NCI-H2227 (cell line): ENCODE data around the gene PLXNA3.

Experiments used
- DNase-seq: peaks from one replicate; lab custom pipeline; 2025; ENCODE audit not compliant: unreplicated experiment; lab: John Stamatoyannopoulos, UW

Gene PLXNA3

DNA sequence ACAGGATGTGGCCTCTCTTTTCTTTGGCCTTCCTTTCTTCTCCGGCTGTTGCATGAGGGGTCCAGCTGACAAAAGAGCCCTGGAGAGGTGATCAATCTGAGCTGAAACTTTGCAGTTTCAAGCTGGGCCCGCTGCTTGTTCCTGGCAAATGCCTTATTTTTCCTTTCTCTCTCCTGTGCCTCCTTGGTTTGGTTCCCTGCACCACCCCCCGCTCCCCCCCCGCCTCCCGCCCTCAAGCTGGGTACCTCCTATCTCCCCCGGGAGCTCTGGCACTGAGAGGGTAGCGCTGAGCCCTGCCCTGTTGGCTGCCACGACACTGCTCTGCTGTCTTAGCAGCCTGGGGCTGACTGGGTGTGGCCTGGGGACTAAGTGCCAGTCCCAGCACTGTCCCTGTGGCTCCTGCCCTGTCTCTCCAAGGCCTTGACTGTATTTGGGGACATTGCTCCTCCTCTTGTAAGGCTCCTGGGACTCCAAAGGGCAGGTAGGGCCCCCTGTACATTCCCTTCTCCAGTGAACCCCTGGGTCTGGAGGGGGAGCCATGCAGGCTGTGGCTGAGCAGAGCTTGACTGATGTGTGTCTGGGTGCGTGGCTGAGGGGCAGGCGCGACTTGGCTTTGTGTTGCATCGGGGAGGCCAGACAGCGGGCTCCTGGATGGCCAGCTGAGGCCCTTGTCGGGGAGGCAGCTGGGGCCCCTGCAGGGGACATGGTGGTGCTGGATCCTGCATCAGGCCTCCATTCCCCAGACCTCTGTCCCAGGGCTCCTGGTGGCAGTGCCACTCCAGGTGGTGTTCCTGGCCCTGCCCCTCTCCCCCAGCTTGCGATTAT lies 1.1 kb downstream of the PLXNA3 start:
- peak; percentile 25 for DNase-seq

DNA sequence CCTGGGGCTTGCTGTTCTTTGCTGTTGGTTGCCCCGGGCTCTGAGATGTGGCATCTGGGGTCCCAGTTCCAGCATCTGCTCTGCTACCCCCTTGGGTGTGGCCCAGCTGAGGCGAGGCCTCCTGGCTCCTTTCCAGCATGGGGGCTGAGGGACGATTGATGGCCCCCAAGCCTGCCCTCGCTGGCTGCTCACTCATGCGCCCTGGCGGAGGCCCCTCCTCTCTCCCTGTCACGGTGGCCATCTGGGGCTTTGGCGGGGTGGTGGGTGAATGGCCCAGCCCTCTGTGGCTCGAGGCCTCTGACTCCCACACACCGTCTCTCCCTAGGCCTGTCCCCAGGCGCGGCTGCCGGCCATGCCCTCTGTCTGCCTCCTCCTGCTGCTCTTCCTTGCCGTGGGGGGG lies 1.8 kb downstream of the PLXNA3 start:
- no peak for DNase-seq

DNA sequence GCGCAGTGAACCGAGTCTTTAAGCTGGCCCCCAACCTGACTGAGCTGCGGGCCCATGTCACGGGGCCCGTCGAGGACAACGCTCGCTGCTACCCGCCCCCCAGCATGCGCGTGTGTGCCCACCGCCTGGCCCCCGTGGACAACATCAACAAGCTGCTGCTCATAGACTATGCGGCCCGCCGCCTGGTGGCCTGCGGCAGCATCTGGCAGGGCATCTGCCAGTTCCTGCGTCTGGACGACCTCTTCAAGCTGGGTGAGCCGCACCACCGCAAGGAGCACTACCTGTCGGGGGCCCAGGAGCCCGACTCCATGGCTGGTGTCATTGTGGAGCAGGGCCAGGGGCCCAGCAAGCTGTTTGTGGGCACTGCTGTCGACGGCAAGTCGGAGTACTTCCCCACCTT lies 2.2 kb downstream of the PLXNA3 start:
- peak; percentile 12 for DNase-seq

DNA sequence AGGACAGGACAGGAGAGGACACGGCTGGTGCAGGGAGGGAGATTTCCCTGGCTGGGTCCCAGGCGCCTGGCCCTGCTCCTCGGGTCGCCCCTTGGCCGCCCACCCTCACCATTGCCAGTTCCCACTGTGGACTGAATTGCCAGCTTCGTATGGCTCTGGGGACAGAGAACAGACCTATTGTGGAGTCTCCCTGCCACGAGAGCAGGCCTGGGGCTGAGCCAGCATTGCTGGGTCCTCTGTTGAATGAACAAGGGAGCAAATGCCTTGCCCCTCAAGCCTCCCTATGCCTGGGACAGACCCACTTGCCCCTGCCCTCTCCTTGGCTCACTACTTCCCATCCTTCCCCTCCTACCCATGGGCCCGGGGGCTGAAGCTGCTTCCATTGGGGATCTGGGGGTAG lies 4.3 kb downstream of the PLXNA3 start:
- no peak for DNase-seq

DNA sequence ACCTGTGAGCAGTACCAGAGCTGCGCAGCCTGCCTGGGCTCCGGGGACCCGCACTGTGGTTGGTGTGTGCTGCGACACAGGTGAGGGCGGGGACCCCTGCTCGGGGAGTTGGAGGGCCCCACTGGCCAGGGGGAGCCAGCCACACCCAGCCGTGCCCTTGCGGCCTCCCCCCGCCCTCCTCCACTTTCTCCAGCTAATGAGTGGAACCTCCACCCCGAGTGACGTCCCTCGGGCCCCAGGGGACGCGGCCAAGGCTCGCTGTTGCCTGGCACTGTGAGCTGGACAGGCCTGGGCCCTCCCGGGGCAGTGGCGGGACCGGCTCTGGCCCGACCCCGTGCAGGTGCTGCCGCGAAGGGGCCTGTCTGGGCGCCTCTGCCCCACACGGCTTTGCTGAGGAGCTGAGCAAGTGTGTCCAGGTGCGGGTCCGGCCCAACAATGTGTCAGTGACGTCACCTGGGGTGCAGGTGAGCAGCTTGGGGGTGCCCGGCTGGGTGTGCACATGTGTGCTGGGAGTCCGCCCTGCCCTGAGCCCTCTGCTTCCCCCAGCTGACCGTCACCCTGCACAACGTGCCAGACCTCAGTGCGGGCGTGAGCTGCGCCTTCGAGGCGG lies 5.6 kb downstream of the PLXNA3 start:
- DNase-seq, result no peak

DNA sequence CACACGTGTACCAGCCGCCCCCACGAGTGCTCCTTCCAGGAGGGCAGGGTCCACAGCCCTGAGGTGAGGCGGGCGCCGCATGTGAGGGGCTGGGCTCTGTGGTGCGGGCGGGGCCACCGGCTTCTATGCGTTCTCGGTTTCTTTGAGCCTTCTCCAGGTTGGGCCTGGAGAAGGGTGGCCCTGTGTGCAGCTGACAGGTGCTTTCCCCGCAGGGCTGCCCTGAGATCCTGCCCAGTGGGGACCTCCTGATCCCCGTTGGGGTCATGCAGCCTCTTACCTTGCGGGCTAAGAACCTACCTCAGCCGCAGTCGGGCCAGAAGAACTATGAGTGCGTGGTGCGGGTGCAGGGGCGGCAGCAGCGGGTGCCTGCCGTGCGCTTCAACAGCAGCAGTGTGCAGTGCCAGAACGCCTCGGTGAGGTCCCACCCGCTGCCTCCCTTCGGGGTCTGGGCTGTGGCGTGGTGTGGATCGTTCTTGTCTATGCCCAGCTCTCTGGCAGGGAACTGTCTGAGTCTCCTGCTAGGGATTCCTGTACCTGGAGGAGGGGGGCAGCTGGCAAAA lies 6.8 kb downstream of the PLXNA3 start:
- DNase-seq, result no peak

DNA sequence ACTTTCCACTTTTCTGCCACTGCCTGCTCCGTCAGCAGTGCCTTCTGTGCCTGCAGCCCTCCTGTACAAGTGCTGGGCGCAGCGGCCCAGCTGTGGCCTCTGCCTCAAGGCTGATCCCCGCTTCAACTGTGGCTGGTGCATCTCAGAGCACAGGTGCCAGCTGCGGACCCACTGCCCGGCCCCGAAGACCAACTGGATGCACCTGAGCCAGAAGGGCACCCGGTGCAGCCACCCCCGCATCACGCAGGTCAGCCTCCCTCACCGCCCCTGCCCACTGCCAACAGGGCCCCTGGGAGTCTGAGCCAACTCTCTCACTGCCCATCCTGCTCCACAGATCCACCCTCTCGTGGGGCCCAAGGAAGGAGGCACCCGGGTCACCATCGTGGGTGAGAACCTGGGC lies 7.5 kb downstream of the PLXNA3 start:
- DNase-seq, result no peak

DNA sequence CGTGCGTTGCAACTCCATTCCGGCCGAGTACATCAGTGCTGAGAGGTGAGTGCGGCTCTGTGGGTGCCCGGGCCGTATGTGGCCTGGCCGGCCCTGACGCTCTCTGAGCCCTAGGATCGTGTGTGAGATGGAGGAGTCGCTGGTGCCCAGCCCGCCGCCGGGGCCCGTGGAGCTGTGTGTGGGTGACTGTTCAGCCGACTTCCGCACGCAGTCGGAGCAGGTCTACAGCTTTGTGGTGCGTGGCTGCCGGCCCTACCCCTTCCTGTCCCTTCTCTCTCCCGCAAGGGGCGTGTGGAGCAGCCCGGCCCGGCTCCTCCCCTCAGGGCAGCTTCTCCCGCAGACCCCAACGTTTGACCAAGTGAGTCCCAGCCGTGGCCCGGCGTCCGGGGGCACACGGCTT lies 8.0 kb downstream of the PLXNA3 start:
- no peak for DNase-seq

DNA sequence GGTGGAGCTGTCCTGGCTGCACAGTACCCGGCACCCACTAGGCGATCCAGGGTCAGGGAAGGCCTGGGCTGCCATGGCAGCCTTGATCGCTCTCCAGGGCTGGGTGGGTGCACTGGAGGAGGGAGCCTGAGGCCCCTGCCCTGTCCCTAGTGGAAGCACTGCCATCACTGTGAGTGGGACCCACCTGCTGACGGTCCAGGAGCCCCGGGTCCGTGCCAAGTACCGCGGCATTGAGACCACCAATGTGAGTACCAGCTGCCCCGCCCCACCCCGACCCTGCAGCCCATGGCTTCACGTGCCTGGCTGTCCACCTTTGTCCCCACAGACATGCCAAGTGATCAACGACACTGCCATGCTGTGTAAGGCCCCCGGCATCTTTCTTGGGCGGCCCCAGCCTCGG lies 8.8 kb downstream of the PLXNA3 start:
- no peak for DNase-seq

DNA sequence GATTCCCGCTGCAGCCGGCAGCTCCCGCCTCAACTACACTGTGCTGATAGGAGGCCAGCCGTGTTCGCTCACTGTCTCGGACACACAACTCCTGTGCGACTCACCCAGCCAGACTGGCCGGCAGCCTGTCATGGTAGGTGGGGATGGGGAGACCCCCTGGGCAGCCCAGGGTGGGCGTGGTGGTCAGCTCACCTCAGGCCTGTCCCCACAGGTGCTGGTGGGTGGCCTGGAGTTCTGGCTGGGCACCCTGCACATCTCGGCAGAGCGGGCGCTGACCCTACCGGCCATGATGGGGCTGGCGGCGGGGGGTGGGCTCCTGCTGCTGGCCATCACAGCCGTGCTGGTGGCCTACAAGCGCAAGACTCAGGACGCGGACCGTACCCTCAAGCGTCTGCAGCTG lies 9.5 kb downstream of the PLXNA3 start:
- no peak for DNase-seq

DNA sequence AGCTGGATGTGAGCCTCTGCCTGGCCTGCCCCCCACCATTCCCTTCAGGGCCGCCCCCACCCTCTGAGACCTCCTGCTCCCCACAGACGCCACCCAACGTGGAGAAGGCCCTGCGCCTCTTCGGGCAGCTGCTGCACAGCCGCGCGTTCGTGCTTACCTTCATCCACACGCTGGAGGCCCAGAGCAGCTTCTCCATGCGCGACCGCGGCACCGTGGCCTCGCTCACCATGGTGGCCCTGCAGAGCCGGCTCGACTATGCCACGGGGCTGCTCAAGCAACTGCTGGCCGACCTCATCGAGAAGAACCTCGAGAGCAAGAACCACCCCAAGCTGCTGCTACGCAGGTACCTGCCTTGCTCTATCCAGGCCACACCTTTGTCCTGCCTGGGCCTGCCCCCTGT lies 10.1 kb downstream of the PLXNA3 start:
- no peak for DNase-seq

DNA sequence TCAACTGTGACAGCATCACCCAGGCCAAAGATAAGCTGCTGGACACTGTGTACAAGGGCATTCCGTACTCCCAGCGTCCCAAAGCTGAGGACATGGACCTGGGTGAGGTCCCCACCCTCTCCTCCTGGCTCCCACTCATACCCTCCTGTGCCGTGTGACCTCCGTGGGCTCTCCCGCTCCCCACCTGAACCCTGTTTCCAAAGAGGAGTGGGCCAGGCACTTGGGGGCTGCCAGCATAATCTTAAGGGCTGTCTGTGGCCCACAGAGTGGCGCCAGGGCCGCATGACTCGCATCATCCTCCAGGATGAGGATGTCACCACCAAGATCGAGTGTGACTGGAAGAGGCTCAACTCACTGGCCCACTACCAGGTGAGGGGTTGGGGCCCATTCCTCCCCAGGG lies 11.0 kb downstream of the PLXNA3 start:
- no peak for DNase-seq

DNA sequence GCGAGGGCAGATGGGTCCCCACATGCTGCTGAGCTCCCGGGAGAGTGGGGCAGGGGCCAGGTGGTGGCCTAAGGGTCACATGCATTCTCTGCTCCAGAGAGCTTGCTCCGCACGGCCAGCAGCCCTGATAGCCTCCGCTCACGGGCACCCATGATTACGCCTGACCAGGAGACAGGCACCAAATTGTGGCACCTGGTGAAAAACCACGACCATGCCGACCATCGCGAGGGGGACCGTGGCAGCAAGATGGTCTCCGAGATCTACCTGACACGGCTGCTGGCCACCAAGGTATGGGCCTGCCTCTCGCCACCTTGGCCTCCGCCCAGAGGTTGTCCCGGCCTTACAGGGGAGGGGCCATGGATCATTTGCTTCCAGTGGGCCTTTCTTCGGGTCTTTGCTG lies 11.8 kb downstream of the PLXNA3 start:
- no peak for DNase-seq

DNA sequence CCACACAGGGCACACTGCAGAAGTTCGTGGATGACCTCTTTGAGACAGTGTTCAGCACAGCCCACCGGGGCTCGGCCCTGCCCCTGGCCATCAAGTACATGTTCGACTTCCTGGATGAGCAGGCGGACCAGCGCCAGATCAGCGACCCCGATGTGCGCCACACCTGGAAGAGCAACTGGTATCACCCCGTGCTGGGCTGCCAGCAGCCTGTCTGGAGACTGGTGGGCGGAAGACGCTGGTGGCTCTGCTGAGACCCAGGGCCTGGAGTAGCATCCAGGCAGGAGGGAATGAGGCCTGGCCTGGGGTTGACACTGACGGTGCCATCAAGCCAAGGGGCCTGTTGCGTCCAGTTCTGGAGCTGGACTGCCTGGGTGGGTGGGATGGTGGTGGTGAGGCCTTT lies 12.4 kb downstream of the PLXNA3 start:
- DNase-seq, result no peak

DNA sequence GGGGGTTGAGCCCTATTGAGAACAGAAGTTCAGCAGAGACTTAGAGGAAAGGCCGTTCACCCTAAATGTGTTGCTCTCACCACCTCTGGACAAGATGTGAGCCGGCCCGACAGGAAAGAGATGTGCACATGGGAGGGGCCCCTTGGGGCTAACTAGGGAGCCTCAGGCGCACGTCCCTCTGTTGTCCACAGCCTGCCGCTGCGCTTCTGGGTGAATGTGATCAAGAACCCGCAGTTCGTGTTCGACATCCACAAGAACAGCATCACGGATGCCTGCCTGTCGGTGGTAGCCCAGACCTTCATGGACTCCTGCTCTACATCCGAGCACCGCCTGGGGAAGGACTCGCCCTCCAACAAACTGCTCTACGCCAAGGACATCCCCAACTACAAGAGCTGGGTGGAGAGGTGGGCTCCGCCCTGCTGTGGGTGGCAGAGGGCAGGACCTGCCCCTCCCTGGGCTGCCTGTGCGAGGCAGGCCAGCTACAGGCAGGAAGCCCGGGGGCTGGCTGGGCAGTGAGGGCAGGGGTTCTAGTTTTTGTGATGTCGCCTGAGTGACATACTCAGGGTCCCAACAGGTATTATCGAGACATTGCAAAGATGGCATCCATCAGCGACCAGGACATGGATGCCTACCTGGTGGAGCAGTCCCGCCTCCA lies 13.0 kb downstream of the PLXNA3 start:
- DNase-seq, result no peak

DNA sequence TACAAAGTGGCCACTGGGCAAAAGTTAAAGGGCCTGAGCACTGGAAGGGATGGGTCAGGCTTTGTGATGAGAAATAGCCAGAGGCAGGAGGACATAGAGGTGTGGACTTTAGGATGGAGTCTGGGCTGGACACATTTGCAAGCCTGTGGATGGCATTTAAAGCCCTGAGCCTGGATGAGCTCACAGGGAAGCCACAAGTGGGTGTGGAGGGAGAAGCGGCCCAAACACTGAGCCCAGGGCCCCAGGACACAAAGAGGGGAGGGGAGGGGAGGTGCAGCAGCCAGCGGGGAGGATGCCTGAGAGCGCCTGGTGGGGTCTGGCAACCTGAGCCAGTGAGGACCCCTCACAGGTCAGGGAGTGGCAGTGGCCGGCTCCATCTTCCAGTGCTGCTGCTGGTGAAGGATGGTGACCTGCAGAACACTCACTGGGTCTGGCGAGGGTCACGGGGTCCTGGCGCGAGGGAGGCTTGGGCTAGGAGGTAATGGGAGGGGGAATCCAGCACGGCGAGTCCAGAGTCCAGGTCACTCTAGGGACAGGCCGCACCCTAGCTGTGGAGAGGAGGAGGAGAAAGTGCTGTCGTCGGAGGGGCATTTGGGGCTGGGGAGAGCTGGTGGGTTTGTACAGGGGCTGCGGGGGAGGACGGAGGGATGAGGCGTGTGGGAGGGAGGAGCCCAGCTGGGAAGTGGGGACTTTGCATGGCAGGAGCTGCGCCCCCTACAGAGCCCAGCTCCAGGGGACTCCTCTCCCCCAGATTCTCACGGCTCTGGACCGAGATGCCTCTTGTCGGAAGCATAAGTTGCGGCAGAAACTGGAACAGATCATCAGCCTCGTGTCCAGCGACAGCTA lies 14.0 kb downstream of the PLXNA3 start:
- DNase-seq, result no peak

DNA sequence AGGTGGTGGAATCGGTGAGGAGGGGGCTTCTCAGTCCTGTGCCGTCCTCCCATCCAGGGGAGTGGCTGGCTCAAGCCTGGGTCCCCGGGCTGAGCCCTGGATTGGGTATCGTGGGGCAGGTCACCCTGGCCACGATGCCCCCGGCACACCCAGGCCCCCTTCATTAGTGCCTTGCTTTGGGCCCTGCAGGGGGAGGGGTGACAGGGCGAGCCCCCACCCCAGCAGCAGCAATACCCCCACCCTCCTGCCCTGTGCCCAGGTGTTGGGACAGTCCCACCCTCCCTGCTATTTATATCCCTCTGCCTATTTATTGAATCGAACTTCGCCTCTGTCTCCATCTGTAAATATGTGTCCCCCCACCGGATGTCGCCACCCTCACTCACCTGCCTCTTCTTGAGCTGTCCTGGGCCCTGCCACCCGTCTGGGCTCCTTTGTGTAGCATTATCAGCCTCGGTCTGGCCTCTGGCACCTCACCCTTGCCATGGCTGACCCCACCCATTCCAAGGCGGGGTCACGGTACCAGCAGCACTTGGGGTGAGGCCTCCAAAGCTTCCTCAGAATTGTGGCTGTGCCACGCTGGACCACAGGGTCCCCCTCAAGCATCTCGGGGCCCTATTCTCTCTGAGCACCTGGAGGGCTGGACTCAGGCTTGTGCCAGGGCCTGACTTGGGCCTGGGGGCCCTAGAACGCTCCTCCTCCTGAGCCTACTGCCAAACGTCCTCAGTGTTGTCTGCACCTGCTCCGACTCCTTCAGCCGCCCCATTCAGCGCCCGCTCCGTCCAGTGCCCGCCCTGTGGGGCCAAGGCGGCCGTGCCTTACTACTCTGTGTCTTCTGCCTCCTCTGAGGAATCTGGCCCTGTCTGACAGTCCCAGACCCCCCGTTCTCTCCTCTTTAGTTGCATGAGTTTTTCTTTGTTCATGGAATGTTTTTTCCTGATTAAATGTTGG lies 14.9 kb downstream of the PLXNA3 start:
- DNase-seq, result no peak

DNA sequence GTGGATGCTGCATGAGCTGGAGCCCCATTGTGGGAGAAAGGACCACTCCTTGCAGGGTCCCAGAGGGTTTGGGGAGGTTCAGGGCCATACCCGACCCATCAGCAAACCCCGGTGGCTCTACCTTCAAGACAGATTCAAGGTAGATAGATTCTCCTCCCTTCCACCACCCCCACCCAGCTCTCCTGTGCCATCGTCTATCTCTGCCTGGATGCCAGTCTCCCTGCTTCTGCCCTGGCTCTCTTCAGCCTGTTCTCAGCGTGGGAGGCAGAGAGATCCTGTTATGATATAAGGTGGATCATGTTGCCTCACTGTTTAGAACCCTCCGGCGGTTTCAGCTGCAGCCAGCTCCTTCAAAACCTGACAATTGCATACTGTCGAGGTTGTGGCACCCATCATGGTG lies 15.6 kb downstream of the PLXNA3 start:
- DNase-seq, result no peak

DNA sequence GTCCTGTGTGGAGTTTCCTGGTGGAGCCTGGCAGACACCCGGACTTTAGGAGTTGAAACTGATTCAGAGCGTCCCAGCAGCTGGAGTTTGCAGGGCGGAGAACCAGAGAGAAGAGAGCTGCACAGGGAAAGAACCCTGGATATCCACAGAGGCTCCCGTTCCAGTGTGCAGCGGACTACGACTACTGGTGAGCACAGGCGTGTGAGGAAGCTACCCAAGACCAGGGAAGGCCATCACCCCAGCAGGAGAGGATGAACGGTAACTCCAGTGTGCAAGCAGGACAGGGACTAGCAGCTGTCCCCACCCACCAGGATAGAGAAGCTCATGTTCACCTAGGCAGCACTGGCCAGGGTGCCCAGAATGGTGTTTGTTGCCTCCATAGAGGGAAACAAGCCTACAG lies 18.7 kb downstream of the PLXNA3 start:
- no peak for DNase-seq

DNA sequence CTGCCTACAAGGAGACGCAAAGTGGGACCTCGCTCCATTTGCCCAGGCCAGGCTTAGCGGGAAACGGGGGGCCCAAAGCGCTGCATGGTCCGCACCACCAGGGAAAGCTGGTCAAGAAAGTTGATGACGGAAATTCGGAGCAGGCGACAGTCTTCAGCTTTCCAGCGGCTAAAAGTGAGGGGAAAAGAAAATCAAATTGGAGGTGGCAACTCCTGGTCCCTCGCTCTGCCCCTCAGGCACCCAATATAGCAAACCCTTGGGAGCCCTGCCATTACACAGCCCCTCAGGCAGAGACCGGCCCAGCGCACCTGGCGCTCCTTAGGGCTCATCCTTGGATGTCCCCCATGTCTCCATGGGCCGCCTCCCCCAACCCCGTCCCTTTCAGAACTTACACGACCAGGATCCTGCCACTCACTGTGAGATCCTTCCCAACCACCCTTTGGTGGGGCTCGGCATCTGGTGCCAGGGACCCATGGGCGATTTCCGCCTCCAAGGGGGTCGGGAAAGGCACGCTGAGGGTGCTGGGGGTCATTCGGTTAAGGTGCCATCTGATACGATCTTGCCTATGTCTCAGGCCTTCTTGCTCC lies 19.9 kb downstream of the PLXNA3 start:
- no peak for DNase-seq
